A549 (cell line): Measurements from ENCODE around the gene KCNG3.

Experiments
- BHLHE40 ChIP-seq: IDR thresholded peaks from 2 replicates; pipeline ENCODE4 v1.6.1; 2012; ENCODE audit warnings: low read depth, low read length, inconsistent platforms
- CTCF ChIP-seq: fragments of >200 bp; sonication (Bioruptor Twin); formaldehyde crosslinking; IDR thresholded peaks from 3 replicates; pipeline ENCODE4 v1.5.1; 2016
- JUN ChIP-seq, 2 experiments: fragments of >200 bp; sonication (Bioruptor Twin); formaldehyde crosslinking; IDR thresholded peaks; 2 replicates in 1 of 2; 3 replicates in 1 of 2; pipeline ENCODE4 v1.6.1; 2016 to 2017
- PHF8 ChIP-seq: fragments of 200-600 bp; sonication (generic); IDR thresholded peaks from 2 replicates; pipeline ENCODE4 v1.6.1; 2016; ENCODE audit warnings: low read depth, mild to moderate bottlenecking, antibody characterized with exemption, moderate library complexity, borderline replicate concordance

- TF ChIP-seq JUN (IDR thresholded peaks at IDR 0.05) (no peak), CTCF (no peak), PHF8 (no peak), BHLHE40 (no peak)
These were observed 22.7 kb upstream of the KCNG3 start for GRCh38 chr2:42516418-42516901.
